Regular cardiac myocyte (primary cell): ENCODE data around the gene TUBA1B. TPM values are rescaled to one million over a fixed set of nuclear protein-coding genes. Genes with fewer than 3 reads are reported as not detected.

Source experiments
- total RNA-seq: library from RNA; depleted of rRNA; stranded (reverse); fragments of >200 nt; gene quantifications from 2 replicates; pipeline ENCODE4 v1.2.3, GENCODE V29; 2014

TUBA1B gene
- 957 and 3,447 TPM in 2 replicates for total RNA-seq

GRCh38 chr12:49131051-49131893 is at the start of gene TUBA1B:
TUBA1B (minus strand) TSS chr12:49131395; CDS start chr12:49131300, 95 bp downstream.

GRCh38 chr12:49110464-49111155 is 20.6 kb downstream of the TUBA1B start, which contains the start of gene LMBR1L:
LMBR1L (minus strand) TSS chr12:49110847; CDS start chr12:49110555, 292 bp downstream.

GRCh38 chr12:49094160-49094974 is 36.8 kb downstream of the TUBA1B start, which contains the start of gene DHH:
DHH (minus strand) TSS chr12:49094801; CDS start chr12:49094512, 289 bp downstream.

Other genes with a start within 250 kb of the TUBA1B start
- 26.8 and 38.9 TPM in 2 replicates for gene FKBP11, start 205.9 kb downstream of the TUBA1B start, total RNA-seq
- gene ARF3, start 173.9 kb downstream of the TUBA1B start, total RNA-seq: 28.2 and 48.5 TPM in 2 replicates
- gene WNT10B, start 159.7 kb downstream of the TUBA1B start, total RNA-seq: under 0.01 TPM in 2 replicates
- not detected in 2 replicates for gene WNT1, start 153.1 kb downstream of the TUBA1B start, total RNA-seq
- gene DDN, start 132.0 kb downstream of the TUBA1B start, total RNA-seq: 0.28 and 0.38 TPM in 2 replicates
- 63.5 and 69.3 TPM in 2 replicates for gene PRKAG1, start 112.6 kb downstream of the TUBA1B start, total RNA-seq
- 19.7 and 25.9 TPM in 2 replicates for gene KMT2D, start 70.6 kb downstream of the TUBA1B start, total RNA-seq
- 0.56 and 1.2 TPM in 2 replicates for gene RHEBL1, start 61.4 kb downstream of the TUBA1B start, total RNA-seq
- 0.19 TPM in 1 of 2 replicates, not detected in the other for gene DHH, start 36.6 kb downstream of the TUBA1B start, total RNA-seq
- gene LMBR1L, start 20.5 kb downstream of the TUBA1B start, total RNA-seq: 60.6 and 66.2 TPM in 2 replicates
- gene TUBA1A, start 57.7 kb upstream of the TUBA1B start, total RNA-seq: 439 and 1,042 TPM in 2 replicates
- 261 and 1,440 TPM in 2 replicates for gene TUBA1C, start 133.7 kb upstream of the TUBA1B start, total RNA-seq
- gene PRPH, start 163.8 kb upstream of the TUBA1B start, total RNA-seq: under 0.01 and 0.85 TPM in 2 replicates
- 1.1 and 9.4 TPM in 2 replicates for gene TROAP, start 191.9 kb upstream of the TUBA1B start, total RNA-seq
- gene C1QL4, start 205.8 kb upstream of the TUBA1B start, total RNA-seq: 0.28 and 0.38 TPM in 2 replicates
- gene DNAJC22, start 215.5 kb upstream of the TUBA1B start, total RNA-seq: 1.7 and 2.5 TPM in 2 replicates
- 27.3 and 28.8 TPM in 2 replicates for gene SPATS2, start 236.1 kb upstream of the TUBA1B start, total RNA-seq